Right ventricle myocardium superior (tissue), 1 donor: ENCODE measurements around the gene TRAPPC2L. TPM values are rescaled to one million over a fixed set of nuclear protein-coding genes. Genes with fewer than 3 reads are reported as not detected.

Experiments used
- ATAC-seq: fragments of 200-7000 bp; cut with Tn5 transposase; one replicate; pipeline ENCODE4 v1.9.1; 2020; ENCODE audit warnings: mild to moderate bottlenecking; ENCODE audit not compliant: poor library complexity
- DNase-seq: peaks from one replicate; pipeline ENCODE4 v3.0.0-alpha.2; 2020
- intact Hi-C: fragments of 100-400 bp; cut with DNase I; formaldehyde crosslinking; loops from one replicate; pipeline ENCODE4 v1.11.2; 2022
- total RNA-seq: library from RNA; stranded (reverse); fragmentation: NEBNext Ultra II Directional; extraction: Animal tissue kit (Norgen Biotek cat#: 25700); gene quantifications from one replicate; pipeline ENCODE4 v1.2.1, GENCODE V29; 2021
- donor health status: DM: no; HTN: yes; CAD: no; lungs with severe emphysema.

TRAPPC2L gene
- total RNA-seq, 1 donor from 2014 or later: 53.0 TPM

DNA sequence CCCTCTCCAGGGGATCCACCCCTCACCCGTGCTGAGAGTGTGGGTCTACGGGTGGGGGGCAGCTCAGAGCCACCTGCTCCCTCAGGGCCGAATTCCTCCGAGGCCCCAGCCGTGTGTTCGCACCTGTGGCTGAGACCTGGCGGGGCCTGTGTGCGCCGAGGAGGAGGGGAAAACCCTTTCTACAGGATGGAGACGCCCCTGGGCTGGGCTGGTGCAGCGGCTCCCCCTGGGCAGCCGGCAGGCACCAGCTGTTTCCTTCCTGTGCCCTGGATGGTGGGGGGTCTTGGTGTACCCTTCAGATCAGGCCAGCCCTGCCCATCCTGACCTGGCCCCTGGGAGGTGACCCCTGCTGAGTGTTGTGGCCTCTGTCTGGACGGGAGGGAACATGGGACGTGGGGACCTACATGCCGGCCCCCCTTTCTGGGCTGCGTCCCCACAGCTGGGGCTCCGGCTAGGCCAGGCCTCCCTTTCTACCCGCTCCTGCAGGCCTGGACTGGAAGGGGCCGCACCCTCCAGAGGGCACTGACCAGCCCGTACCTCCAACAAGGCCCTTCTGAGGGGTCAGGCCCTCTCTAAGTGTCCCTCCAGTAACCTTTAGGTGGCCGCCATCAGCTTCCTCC is 37.9 kb downstream of the TRAPPC2L start:
- intact Hi-C loops: no loop called here
- ATAC-seq (no peak), DNase-seq (no peak)

- intact Hi-C loops: no loop called here
- no peak for ATAC-seq
- DNase-seq: no peak
These were observed 38.4 kb downstream of the TRAPPC2L start for GRCh38 chr16:88895335-88895734.

DNA sequence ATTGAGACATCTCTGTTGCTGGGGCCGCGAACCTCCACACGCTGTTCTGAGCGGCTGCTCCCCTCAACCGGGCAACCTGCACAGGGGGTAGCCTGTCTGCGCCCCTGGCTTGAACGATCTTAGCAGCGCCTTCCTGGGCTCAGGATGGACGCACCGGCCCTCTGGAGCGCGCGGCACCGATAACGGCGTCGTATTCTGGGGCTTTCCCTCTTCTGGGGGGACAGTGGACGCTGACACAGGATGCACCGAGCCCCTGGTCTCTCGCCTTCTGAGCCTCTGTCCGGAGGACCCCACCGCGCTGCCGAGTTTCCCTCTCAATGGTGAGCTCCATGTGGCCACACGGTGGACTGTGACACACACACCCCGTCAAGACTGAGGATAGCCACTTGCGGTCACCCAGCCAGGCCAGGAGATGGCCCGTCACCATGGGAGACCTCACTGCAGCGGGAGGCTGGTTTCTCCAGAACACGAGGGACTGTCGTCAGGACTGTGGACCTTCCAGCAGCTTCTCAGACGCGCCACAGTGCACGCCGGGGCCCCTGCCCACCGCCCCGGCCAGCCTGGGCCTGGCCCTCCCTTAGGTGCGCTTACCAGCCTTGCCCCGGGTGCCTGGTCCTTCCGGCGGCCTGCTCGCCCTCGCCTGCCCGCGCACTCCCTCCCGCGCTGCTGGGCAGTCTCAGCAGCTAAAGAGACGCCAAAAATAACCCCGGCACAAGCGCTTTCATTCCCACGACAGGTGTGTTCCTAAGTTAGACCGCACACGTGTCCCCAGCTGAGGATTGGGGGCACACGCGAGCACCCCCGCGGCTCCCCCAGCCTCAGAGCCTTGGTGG is 39.5 kb downstream of the TRAPPC2L start:
- DNase-seq: no peak
- intact Hi-C loops: no loop called here
- peak; percentile 29 for ATAC-seq

GRCh38 chr16:88897696-88898425 is 40.9 kb downstream of the TRAPPC2L start:
- DNase-seq (no peak), ATAC-seq (no peak)
- intact Hi-C loops: no loop called here

DNA sequence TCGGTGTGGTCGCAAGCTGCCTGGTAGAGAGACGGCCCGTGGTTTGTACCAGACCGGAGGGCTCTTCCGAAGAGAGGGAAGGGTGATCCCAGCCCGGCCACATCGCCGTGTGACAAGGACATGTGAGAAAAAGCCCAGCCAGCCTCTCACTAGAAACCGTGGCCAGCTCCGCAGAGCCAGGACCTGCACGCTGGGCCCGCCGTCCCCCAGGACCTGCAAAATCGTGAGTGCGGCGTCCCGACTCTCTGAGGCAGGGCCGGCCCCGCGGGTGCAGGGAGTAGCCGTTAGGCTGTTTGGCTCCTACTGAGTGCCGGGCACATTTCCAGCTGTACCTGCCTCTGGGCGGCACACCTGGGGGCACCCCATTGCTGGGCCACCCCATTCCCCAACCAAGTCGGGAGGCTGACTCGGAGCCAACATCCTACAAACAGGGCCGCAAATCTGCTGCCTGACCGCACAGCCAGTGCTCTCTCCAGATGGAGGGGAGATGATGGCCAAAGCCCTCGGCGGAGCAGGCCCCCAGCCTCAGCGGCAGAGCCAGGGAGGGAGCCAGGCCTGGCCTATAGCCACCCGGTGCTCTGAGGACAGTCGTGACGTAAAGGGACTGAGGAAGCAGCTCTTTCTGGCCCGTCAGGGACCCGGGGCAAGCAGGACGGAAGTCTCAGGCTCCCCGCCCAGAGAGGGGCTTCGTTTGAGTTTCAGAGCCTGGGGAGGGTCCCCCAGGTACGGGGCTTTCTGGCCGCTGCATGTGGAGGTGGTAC is 43.2 kb downstream of the TRAPPC2L start:
- no peak for DNase-seq
- no peak for ATAC-seq
- intact Hi-C loops: no loop called here

DNA sequence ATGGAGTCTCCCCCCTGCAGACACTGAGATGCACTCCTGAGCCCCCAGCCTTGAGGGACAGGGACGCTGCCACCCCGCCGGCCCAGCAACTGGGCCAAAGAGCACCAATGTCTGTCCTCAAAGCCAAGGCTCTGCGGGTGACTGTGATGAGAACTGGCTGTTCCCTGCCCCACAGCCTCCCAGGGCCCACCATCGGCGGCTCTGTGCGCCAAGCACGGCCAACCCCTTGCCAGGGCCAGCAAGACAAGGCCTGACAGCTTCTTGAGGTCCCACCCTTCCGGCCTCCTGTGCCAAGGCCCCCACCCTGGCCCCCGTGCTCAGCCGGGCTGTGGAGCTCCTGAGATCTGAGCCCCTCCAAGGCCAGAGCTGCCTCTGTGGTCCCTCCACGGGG is 43.7 kb downstream of the TRAPPC2L start:
- ATAC-seq (no peak), DNase-seq (no peak)
- intact Hi-C loops: no loop called here

GRCh38 chr16:88901718-88902337 is 44.9 kb downstream of the TRAPPC2L start:
- intact Hi-C loops: no loop called here
- ATAC-seq: no peak
- DNase-seq: no peak

DNA sequence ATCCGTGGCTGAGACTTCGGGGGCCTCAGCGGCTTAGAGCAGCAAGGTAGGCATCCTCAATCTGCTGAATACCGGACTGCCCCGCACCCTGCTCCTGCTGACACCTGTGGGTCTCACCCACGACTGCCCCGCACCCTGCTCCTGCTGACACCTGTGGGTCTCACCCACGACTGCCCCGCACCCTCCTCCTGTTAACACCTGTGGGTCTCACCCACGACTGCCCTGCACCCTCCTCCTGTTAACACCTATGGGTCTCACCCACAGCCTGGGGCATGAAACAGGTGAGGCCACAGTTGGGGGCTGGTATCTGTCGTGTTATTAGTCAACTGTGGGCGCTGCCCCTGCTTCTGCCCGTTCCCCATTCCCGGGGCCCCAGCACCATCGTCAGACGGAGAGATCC is 45.8 kb downstream of the TRAPPC2L start:
- ATAC-seq (no peak), DNase-seq (no peak)
- intact Hi-C loops: no loop called here

- ATAC-seq (no peak), DNase-seq (no peak)
- intact Hi-C loops: no loop called here
These were observed 46.3 kb downstream of the TRAPPC2L start for GRCh38 chr16:88903267-88903666.

- no peak for DNase-seq
- intact Hi-C loops: no loop called here
- ATAC-seq: no peak
These were observed 47.9 kb downstream of the TRAPPC2L start for GRCh38 chr16:88904676-88905365.

DNA sequence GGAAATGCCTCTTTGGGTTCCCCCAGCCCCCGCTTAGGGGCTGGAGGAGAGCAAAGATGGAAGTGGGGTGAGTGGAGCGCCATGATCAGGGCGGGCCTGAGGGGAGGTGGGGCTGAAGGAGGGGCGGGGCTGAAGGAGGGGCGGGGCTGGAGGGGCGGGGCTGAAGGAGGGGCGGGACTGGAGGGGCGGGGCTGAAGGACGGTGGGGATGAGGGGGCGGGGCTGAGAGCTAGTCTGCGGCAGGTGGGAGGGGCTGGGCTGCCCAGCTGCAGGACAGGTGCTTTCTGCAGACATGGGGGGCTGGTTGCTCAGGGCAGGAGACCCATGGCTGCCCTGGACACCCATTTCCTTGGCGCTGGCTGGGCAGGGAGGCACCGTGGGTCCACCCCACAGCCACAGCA is 48.6 kb downstream of the TRAPPC2L start:
- ATAC-seq (no peak), DNase-seq (no peak)
- intact Hi-C loops: no loop called here

GRCh38 chr16:88906020-88906419 is 49.1 kb downstream of the TRAPPC2L start:
- ATAC-seq (no peak), DNase-seq (no peak)
- intact Hi-C loops: no loop called here

DNA sequence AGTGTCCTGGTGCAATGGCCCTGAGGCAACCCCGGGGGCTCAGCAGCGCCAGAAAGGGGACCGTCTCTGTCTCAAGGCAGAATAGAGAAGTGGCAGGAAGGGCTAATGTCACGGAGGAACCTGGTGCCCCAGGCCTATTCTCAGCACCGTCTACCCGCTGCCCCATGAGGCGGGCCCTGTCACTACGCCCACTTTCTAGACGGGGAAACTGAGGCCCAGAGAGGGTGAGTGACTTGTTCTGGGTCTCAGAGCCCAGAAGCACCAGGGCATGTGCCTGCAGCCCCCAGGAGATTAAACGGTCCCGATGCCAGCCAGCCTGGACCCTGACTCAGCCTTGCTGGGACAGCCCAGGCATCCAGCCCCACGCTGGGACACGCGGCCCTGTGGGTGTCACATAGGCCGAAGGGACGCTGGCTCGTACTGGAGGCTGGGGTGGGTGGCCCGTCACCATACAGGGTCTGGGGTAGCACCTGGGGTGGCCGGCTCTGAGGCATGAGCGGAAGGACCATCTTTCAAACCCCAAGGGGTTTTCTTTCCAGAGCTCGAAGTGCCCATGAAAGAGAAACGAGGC is 49.7 kb downstream of the TRAPPC2L start:
- intact Hi-C loops: no loop called here
- DNase-seq (no peak), ATAC-seq (no peak)

DNA sequence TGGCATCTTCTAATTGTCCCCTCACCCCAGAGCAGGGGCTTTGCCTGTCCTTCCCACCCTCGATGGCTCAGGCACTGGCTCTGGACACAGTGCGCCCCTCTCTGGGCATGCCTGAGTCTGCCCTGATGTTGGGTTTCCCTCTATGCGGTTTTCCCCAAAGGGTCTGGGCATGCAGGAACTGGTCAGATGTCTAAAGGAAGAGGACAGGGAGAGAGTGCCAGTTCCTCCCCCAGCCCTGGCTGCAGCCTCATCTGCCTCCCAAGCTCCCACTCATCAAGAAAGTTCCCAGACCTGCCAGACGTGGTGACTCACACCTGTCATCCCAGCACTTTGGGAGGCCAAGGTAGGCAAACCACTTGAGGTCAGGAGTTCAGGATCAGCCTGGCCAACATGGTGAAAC is 50.8 kb downstream of the TRAPPC2L start:
- intact Hi-C loops: no loop called here
- DNase-seq: no peak

DNA sequence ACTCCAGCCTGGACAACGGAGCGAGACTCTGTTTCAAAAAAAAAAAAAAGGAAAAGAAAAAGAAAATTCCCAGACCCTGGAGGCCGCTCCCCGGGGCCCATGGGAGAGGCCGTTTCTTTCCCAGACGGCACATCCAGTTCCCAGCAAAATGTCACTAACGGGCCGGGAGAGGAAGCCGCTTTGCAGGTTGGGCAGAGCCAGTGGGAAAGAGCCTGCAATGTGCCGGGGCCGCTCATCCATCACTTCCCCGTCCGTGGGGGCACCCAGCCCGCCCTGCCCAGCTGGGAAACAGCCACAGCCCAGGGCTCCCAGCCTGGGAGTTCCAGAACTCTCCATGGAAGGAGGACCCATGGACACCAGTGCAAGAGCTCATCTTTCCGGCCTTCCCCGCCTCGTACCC is 51.4 kb downstream of the TRAPPC2L start:
- no peak for DNase-seq
- peak; percentile 18 for ATAC-seq
- intact Hi-C loops: no loop called here

More for the DNA sequence above, 50.8 kb downstream of the TRAPPC2L start:
- no peak for ATAC-seq

DNA sequence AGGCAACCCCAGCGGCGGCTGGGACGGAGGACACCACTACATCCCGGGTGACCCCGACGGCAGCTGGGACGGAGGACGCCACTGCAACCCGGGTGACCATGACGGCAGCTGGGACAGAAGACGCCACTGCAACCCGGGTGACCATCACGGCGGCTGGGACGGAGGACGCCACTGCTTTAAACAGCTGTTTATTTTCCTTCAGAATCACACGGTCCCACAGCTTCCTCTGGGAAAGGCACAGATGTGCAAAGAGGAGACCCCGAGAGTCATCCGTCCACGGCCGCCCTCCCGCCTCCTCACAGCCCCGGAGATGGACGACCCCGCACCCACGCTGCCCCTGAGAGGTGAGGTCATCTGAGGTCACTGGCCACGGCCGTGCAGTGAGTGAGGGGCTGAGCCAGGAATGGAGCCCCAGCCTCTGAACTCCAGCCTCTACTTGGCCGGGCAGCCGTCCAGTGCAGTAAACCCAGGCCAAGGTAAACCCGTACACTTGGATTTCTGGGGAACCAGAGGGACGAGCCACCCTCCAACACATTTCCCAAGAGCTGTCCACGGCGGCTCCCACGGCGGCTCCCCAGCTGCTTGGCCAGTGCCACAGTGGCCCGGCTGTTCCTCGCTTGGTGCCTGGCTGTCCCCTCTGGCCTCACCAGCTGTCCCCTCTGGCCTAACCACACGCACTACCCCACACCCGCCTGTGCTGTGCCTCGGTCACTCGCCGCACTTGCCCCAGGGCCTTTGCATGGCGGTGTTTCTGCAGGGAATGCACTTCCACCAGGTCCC is 52.7 kb downstream of the TRAPPC2L start:
- no peak for DNase-seq
- intact Hi-C loops: no loop called here
- ATAC-seq: peak; percentile 50
